HepG2 (cell line): ENCODE data around the gene TRAPPC12. TPM values are rescaled to one million over a fixed set of nuclear protein-coding genes. Genes with fewer than 3 reads are reported as not detected.

Experiments
- ATAC-seq: fragments of 200-7000 bp; cut with Tn5 transposase; 3 replicates; pipeline ENCODE4 v1.9.1; 2020; ENCODE audit warnings: mild to moderate bottlenecking, moderate library complexity
- BruUV-seq: library from RNA; stranded (reverse); fragments of 400-500 nt; replicated peaks from 2 replicates; lab custom pipeline; 2021; lab: Mats Ljungman, UMichigan
- CTCF ChIA-PET: fragments of 300-600 bp; formaldehyde crosslinking; extraction: SDS; loops from one replicate; lab custom pipeline; 2021; ENCODE audit warnings: low total read pairs, inconsistent platforms, low intra/inter-chr PET ratio; lab: Yijun Ruan, JAX
- POLR2A ChIA-PET: fragments of 350-600 bp; sonication (Branson Sonifier 250); formaldehyde crosslinking; loops from one replicate; lab custom pipeline; 2020; ENCODE audit warnings: antibody characterized with exemption, inconsistent platforms; lab: Yijun Ruan, JAX
- DNase-seq: peaks from one replicate; pipeline ENCODE4 v3.0.0-alpha.2; 2015; ENCODE audit warnings: low spot score
- FAIRE-seq: peaks from 3 replicates; lab custom pipeline; 2011; peaks lifted over from hg19 to GRCh38; lab: Jason Lieb, UNC
- H2AFZ ChIP-seq: one replicate; pipeline ENCODE4 v1.6.1; 2011; ENCODE audit warnings: low read length, inconsistent platforms
- H3K27ac ChIP-seq: fragments of 300-600 bp; 3 replicates; pipeline ENCODE4 v1.8.0; 2011; ENCODE audit warnings: mixed run types, mild to moderate bottlenecking, mixed read lengths, low read length, inconsistent platforms; ENCODE audit not compliant: insufficient read depth; ENCODE audit errors: extremely low read length
- H3K27me3 ChIP-seq, 2 experiments: fragments of 200-600 bp in 1 of 2; 2 replicates in 1 of 2; 3 replicates in 1 of 2; pipeline versions ENCODE4 v1.6.0 to v1.8.0; 2011; ENCODE audit warnings: low read length in 2 of 2, mild to moderate bottlenecking in 2 of 2, moderate library complexity in 2 of 2, inconsistent platforms in 1 of 2; ENCODE audit not compliant: insufficient read depth in 2 of 2, control insufficient read depth in 1 of 2
- H3K36me3 ChIP-seq, 2 experiments: fragments of 200-600 bp in 1 of 2; replicated peaks in 1 of 2; 2 replicates in 1 of 2; 3 replicates in 1 of 2; pipeline versions ENCODE4 v1.5.1 to v1.8.0; 2011; ENCODE audit warnings: low read length in 2 of 2, inconsistent platforms in 1 of 2; ENCODE audit not compliant: insufficient read depth in 2 of 2, control insufficient read depth in 1 of 2
- H3K4me1 ChIP-seq: 2 replicates; pipeline ENCODE4 v1.5.1; 2012; ENCODE audit warnings: low read length, inconsistent platforms; ENCODE audit not compliant: insufficient read depth
- H3K4me2 ChIP-seq: 2 replicates; pipeline ENCODE4 v1.6.0; 2011; ENCODE audit warnings: low read depth, low read length, inconsistent platforms
- H3K4me3 ChIP-seq, 3 experiments: fragments of 200-600 bp in 1 of 3; sonication (generic), shearing (Covaris generic) in 1 of 3; replicated peaks in 1 of 3; 2 replicates each; pipeline ENCODE4 v1.5.1; 2011 to 2016; ENCODE audit warnings: low read length in 3 of 3, inconsistent platforms in 2 of 3, low read depth in 2 of 3, mild to moderate bottlenecking in 2 of 3, control low read depth in 1 of 3, mixed read lengths in 1 of 3; ENCODE audit not compliant: insufficient read depth in 1 of 3
- H3K79me2 ChIP-seq: one replicate; pipeline ENCODE4 v1.6.1; 2011; ENCODE audit warnings: low read length, inconsistent platforms; ENCODE audit not compliant: insufficient read depth
- H3K9ac ChIP-seq: 2 replicates; pipeline ENCODE4 v1.6.0; 2011; ENCODE audit warnings: mild to moderate bottlenecking, low read depth, low read length, inconsistent platforms; ENCODE audit not compliant: insufficient read depth
- H3K9me3 ChIP-seq: 2 replicates; pipeline ENCODE4 v1.5.1; 2012; ENCODE audit warnings: mild to moderate bottlenecking, low read length
- H4K20me1 ChIP-seq: 2 replicates; pipeline ENCODE4 v1.6.0; 2011; ENCODE audit warnings: inconsistent platforms, mild to moderate bottlenecking, low read length, moderate library complexity; ENCODE audit not compliant: insufficient read depth
- ASH2L ChIP-seq: fragments of 300-600, 200-600 bp; sonication (generic); IDR thresholded peaks from 2 replicates; pipeline ENCODE4 v1.7.0; 2017; ENCODE audit warnings: low read depth, mild to moderate bottlenecking, moderate library complexity, mixed read lengths, low read length; ENCODE audit not compliant: insufficient read length
- ISL2 ChIP-seq: sonication (generic); formaldehyde crosslinking; IDR thresholded peaks from 2 replicates; pipeline ENCODE4 v1.5.0; 2020; ENCODE audit warnings: missing genetic modification reagents
- PHF8 ChIP-seq: sonication (generic); formaldehyde crosslinking; IDR thresholded peaks from 2 replicates; pipeline ENCODE4 v1.5.0; 2020; ENCODE audit warnings: missing genetic modification reagents
- SAP130 ChIP-seq: IDR thresholded peaks from 2 replicates; pipeline ENCODE4 v1.6.1; 2016; ENCODE audit warnings: low read depth
- SNAPC4 ChIP-seq: sonication (generic); formaldehyde crosslinking; IDR thresholded peaks from 2 replicates; pipeline ENCODE4 v1.4.0; 2020; ENCODE audit warnings: mild to moderate bottlenecking, missing genetic modification reagents
- SRF ChIP-seq: IDR thresholded peaks from 2 replicates; pipeline ENCODE4 v1.6.1; 2011; ENCODE audit warnings: mild to moderate bottlenecking, low read depth, low read length, moderate library complexity
- TEAD3 ChIP-seq: optimal IDR thresholded peaks from 2 replicates; pipeline ENCODE3; 2016; ENCODE audit warnings: borderline replicate concordance
- ZEB1 ChIP-seq: IDR thresholded peaks from 2 replicates; pipeline ENCODE4 v1.6.1; 2012; ENCODE audit warnings: mild to moderate bottlenecking, low read depth, inconsistent platforms; ENCODE audit not compliant: insufficient replicate concordance
- ZNF280D ChIP-seq: sonication (generic); formaldehyde crosslinking; IDR thresholded peaks from 2 replicates; pipeline ENCODE4 v1.5.1; 2020; ENCODE audit warnings: mild to moderate bottlenecking, missing genetic modification reagents
- ZNF446 ChIP-seq: sonication (generic); formaldehyde crosslinking; IDR thresholded peaks from 2 replicates; pipeline ENCODE4 v1.5.0; 2020; ENCODE audit warnings: mild to moderate bottlenecking, missing genetic modification reagents
- ZNF576 ChIP-seq: sonication (generic); formaldehyde crosslinking; IDR thresholded peaks from 2 replicates; pipeline ENCODE4 v1.4.0; 2020; ENCODE audit warnings: mild to moderate bottlenecking, missing genetic modification reagents
- ZNF709 ChIP-seq: sonication (generic); formaldehyde crosslinking; IDR thresholded peaks from 2 replicates; pipeline ENCODE4 v1.5.0; 2020; ENCODE audit warnings: mild to moderate bottlenecking, missing genetic modification reagents
- ZNF800 ChIP-seq: sonication (generic); formaldehyde crosslinking; IDR thresholded peaks from 2 replicates; pipeline ENCODE4 v1.4.0; 2020; ENCODE audit warnings: missing genetic modification reagents
- WGBS: methylation state at CpG from one replicate; pipeline ENCODE4 v1.1.6; 2017; ENCODE audit warnings: low lambda C conversion rate; 5-methylcytosine and 5-hydroxymethylcytosine counted together
- in situ Hi-C: cut with HindIII; loops from 2 replicates; pipeline ENCODE4 v1.10.0; 2017; ENCODE audit warnings: low pct_unique_long_range_greater_than_20kb; ENCODE audit not compliant: extremely low pct_ligation_motif_present
- intact Hi-C: fragments of 100-400 bp; cut with micrococcal nuclease; formaldehyde crosslinking; loops from one replicate; pipeline ENCODE4 v1.10.0; 2022; ENCODE audit not compliant: unreplicated experiment
- polyA plus RNA-seq, 8 experiments: library from polyadenylated mRNA; depleted of rRNA in 3 of 8; stranded (reverse) in 7 of 8; unstranded in 1 of 8; fragments of >200 nt; fragmentation: Illumina TruSeq in 4 of 8; extraction: Trizol in 4 of 8; gene quantifications; 2 replicates each; pipeline versions ENCODE4 v1.2.1 to v1.2.3, GENCODE V29; 2011 to 2016; ENCODE audit warnings: low read depth in 4 of 8, missing spikeins in 1 of 8, mixed read lengths in 1 of 8; ENCODE audit not compliant: insufficient read depth in 1 of 8
- total RNA-seq, 5 experiments: library from RNA; depleted of rRNA; stranded (reverse); fragments of >200 nt; fragmentation: Illumina TruSeq; extraction: Trizol; gene quantifications; 2 replicates each; pipeline ENCODE4 v1.2.3, GENCODE V29; 2016; ENCODE audit warnings: low read depth in 1 of 5

The TRAPPC12 gene
- total and polyA plus RNA-seq, 2 of the 13 experiments (the other 11 are each of a cell fraction or from before 2014, with no cell fraction given) = 46.4 to 97.7 TPM

- peak overlapping the region; percentile 30 for H3K27ac ChIP-seq
- in situ Hi-C loops = no loop called here
- CTCF ChIA-PET = no interaction called here
- H2AFZ ChIP-seq = peak overlapping the region; percentile 79
- H4K20me1 ChIP-seq = no peaks in the 10 kb centered on the region
- DNase-seq (peak; percentile 60), ATAC-seq (peak; percentile 14), FAIRE-seq (no peak)
- peaks cover 13% of the 10 kb centered on the region for H3K79me2 ChIP-seq
- peaks cover 60% of the 10 kb centered on the region for H3K4me1 ChIP-seq
- H3K27me3 ChIP-seq = no peaks in the 10 kb centered on the region
- H3K4me3 ChIP-seq = peak overlapping the region; percentile 26 to 53 (median 44)
- BruUV-seq = no TSS peak
- peak overlapping the region; percentile 42 for H3K9ac ChIP-seq
- peaks cover 0 to 2% of the 10 kb centered on the region in 2 experiments; a peak in 1 of 5 replicates for H3K36me3 ChIP-seq
- H3K4me2 ChIP-seq = peak overlapping the region; percentile 80
- POLR2A ChIA-PET = interaction anchor here (0.8 to 3.3 kb wide), 3 partner anchors 13 to 51 kb away, joined by 4 to 50 read pairs (median 5); partner anchors contain the start of gene RNASEH1
- WGBS = 6% methylated on average over 13 of the region's 13 CpGs
- intact Hi-C loops = loop anchor here (1.0 to 5.0 kb wide), 2 partner anchors 13 to 146 kb away; partner anchors contain the start of genes EIPR1 and TRAPPC12
- H3K9me3 ChIP-seq = no peaks in the 10 kb centered on the region
- TF ChIP-seq ASH2L (peak; percentile 23), SNAPC4 (CRISPR knock-in tag) (0 out of 2 replicates have a peak, but pooled peaks have one; percentile 9), SAP130 (peak; percentile 23; the same call in 1 of the 2 replicates), ZEB1 (peak; percentile 32), ZNF800 (CRISPR knock-in tag) (peak; percentile 54; the same call in 1 of the 2 replicates), ZNF280D (CRISPR knock-in tag) (no peak), SRF (no peak), PHF8 (CRISPR knock-in tag) (0 out of 2 replicates have a peak, but pooled peaks have one; percentile 17), ZNF709 (CRISPR knock-in tag) (peak; percentile 46), ZNF446 (CRISPR knock-in tag) (0 out of 2 replicates have a peak, but pooled peaks have one; percentile 44), ZNF576 (CRISPR knock-in tag) (no peak), TEAD3 (CRISPR knock-in tag) (peak; percentile 55), ISL2 (0 out of 2 replicates have a peak, but pooled peaks have one; percentile 10)
Measured at GRCh38 chr2:3522961-3523421, 143.5 kb downstream of the TRAPPC12 start.
